SH-SY5Y (cell line): ENCODE data around the gene NYNRIN.

ENCODE experiments used
- GATA2 ChIP-seq: IDR thresholded peaks from 2 replicates; pipeline ENCODE4 v1.6.1; 2011; ENCODE audit warnings: mild to moderate bottlenecking, low read depth, low read length
- GATA3 ChIP-seq: IDR thresholded peaks from 2 replicates; pipeline ENCODE4 v1.6.1; 2011; ENCODE audit warnings: low read depth, mild to moderate bottlenecking, low read length, moderate library complexity

DNA sequence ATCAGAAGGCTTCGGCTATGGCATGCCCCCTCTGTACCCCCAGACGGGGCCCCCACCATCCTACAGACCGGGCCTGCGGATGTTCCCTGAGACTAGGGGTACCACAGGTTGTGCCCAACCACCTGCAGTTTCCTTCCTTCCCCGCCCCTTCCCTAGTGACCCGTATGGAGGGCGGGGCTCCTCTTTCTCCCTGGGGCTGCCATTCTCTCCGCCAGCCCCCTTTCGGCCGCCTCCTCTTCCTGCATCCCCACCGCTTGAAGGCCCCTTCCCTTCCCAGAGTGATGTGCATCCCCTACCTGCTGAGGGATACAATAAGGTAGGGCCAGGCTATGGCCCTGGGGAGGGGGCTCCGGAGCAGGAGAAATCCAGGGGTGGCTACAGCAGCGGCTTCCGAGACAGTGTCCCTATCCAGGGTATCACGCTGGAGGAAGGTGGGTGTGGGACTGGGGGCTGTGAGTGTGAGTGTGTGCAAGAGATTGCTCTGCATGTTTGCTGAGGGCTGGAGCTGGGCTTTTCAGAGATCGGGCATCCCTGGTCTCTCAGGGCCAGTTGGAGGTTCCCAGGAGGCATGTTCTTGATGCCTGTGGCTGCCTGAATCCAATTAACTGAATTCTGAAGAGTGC lies 22.2 kb upstream of the NYNRIN start:
- TF ChIP-seq GATA2 (no peak), GATA3 (no peak)
